Measurements from ENCODE around the gene NRXN2. TPM values are rescaled to one million over a fixed set of nuclear protein-coding genes. Genes with fewer than 3 reads are reported as not detected.

Gene NRXN2
- total RNA-seq, 1 donor from 2014 or later, result 0.98 TPM

GRCh38 chr11:64613648-64614047, 109.3 kb downstream of the NRXN2 start:
- ATAC-seq (no peak), DNase-seq (ENCODE audit: low spot score) (no peak)

GRCh38 chr11:64611869-64612646, 110.9 kb downstream of the NRXN2 start:
- DNase-seq (ENCODE audit: low spot score), result no peak
- ATAC-seq, result peak; percentile 27

DNA sequence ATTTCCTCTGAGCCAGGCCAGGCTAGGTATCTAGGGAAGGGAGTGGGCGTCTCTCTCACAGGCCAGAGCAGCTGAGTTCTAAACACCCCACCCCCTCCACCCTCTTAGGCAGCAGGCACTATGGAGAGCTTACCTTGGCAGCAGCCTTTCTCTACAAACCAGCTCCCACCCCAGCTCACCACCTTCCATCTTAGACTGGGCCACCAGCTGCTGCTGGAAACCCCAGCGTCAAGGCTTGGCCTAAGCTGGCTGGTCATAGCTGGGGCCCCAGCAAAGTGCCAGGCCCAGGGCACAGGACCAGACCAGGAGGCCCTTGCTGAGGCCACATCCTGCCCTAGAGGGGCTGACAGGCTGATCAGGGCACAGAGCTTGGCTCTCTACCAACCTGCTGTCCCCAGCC, 111.8 kb downstream of the NRXN2 start:
- DNase-seq (ENCODE audit: low spot score), result no peak
- ATAC-seq, result no peak

DNA sequence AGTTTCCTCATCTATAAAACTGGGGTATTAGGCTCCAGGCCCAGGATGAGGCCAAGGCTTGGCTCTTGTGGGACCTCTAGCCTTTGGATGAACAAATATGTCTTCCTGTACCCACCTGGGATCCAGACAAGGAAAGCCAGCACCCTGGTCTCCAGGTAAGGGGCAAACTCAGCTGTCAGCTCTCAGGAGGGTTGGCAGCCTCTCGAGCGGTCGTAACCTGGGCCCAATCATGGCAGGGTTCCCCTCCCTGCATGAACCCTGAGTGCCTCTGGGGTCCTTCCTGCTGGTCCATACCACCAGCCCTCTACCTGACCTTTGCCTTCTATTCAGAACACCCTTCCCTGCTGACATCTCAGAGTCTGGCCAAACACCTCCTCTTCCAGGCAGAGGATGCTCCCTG, 112.4 kb downstream of the NRXN2 start:
- no peak for DNase-seq (ENCODE audit: low spot score)

DNA sequence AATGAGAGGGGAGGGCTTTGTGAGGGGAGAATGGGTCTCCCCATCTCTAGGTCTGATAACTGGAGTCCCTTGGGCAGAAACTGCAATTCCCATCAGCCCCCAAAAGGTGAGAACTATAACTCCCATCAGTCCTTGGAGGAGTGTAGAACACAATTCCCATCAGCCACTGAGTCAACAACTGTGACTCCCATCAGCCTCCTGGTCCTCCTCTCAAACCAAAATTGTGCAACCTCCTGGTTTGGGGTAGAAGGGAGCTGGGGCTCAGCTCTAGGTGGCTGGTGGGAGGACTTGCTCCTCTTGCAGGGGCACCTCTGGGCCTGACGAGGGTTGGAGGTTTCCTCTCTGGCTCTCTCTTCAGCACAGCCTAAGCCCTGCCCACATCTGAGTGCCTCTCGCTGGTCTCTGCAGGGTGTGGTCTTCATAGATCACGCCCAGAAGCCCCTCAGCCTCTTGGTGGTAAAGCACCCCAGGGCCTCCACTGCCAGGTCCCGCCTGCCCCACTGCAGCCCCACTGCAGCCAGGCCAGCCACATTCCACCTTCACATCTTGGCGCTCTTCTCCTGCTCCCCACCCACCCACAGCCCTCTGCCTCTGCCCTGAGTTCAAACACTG, 113.5 kb downstream of the NRXN2 start:
- no peak for ATAC-seq

More for the DNA sequence above, 112.4 kb downstream of the NRXN2 start:
- no peak for ATAC-seq

GRCh38 chr11:64608636-64609035, 114.4 kb downstream of the NRXN2 start:
- no peak for DNase-seq (ENCODE audit: low spot score)
- ATAC-seq, result no peak

More for the DNA sequence above, 113.5 kb downstream of the NRXN2 start:
- no peak for DNase-seq (ENCODE audit: low spot score)

DNA sequence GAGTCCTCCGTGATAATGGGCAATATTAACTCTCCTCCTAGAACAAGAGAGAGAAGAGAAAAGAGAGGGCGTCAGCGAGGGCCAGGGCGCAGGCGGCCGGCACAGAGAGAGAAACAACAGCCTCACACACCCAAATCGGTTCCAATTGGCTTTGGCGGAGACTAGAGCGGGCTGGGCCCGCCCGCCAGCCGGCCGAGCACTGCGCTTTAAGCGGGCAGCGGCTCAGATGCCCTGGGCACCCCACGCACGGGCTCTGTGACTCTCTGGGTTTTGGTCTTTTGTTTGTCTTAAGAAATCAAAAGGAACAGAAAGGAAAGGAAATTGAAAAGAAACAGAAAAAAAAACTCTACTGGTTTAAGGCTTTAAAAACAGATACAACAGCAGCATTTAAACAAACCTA, 115.0 kb downstream of the NRXN2 start:
- peak; percentile 54 for ATAC-seq
- DNase-seq (ENCODE audit: low spot score), result no peak

GRCh38 chr11:64607381-64607985, 115.5 kb downstream of the NRXN2 start:
- DNase-seq (ENCODE audit: low spot score) (no peak), ATAC-seq (no peak)

GRCh38 chr11:64606796-64607380, 116.1 kb downstream of the NRXN2 start:
- ATAC-seq, result no peak
- no peak for DNase-seq (ENCODE audit: low spot score)

- DNase-seq (ENCODE audit: low spot score) (no peak), ATAC-seq (no peak)
Observed at GRCh38 chr11:64605656-64606585, 117.1 kb downstream of the NRXN2 start.

DNA sequence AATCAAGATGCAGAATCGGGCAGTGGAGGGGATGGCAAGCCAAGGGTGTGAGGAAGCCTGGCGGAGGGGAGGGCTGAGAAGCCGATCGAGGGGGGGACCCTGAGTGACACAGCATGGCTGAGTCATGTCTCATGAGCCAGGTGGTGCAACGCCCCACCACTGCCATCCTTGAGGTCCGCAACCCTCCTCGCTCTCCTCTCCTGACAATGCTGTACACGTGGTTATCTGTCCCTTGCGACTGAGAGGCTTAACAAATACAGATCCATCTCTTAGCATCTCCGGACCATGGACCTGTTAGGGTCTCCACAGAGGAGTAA, 117.8 kb downstream of the NRXN2 start:
- ATAC-seq (no peak), DNase-seq (ENCODE audit: low spot score) (no peak)

DNA sequence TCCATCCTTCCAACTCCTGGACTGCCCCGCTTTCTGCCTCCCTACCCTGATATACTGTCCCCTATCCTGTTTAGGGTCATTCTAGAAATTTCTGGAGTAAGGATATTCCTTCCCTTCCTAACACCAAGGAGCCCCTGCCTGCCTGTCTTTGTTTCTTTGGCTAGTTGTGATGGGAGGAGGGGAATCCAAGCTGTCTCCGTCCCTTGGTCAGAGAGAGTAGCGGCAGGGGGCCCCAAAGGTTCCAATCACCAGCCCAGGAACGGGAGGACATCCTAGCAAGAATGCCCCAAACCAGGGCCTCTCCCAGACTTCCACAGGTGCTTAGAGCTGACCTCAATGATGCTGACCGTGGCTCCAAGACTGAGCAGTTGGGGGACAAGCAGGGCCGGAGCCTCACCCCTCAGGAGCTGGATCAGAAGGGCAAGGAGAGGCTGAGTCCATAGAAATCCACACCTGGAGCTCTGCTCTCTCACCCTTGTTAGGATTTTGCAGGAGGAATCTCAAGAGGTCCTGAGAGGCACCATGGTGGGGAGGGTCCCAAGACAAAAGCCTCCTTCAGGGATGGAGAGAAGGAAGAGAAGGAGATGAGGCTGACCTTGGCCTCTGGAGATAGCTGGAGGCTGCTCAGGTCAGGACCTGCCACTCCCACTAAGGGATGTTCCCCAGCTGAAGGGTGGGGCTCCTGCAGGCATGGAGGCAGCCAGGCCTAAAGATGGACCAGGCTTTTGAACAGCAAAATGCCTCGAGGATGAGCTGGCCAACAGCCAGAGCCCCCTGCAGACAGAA, 118.3 kb downstream of the NRXN2 start:
- no peak for ATAC-seq

GRCh38 chr11:64603411-64604110, 119.4 kb downstream of the NRXN2 start:
- DNase-seq (ENCODE audit: low spot score) (no peak), ATAC-seq (no peak)

More for the DNA sequence above, 118.3 kb downstream of the NRXN2 start:
- no peak for DNase-seq (ENCODE audit: low spot score)

GRCh38 chr11:64602466-64603070, 120.4 kb downstream of the NRXN2 start:
- DNase-seq (ENCODE audit: low spot score) (no peak), ATAC-seq (no peak)

DNA sequence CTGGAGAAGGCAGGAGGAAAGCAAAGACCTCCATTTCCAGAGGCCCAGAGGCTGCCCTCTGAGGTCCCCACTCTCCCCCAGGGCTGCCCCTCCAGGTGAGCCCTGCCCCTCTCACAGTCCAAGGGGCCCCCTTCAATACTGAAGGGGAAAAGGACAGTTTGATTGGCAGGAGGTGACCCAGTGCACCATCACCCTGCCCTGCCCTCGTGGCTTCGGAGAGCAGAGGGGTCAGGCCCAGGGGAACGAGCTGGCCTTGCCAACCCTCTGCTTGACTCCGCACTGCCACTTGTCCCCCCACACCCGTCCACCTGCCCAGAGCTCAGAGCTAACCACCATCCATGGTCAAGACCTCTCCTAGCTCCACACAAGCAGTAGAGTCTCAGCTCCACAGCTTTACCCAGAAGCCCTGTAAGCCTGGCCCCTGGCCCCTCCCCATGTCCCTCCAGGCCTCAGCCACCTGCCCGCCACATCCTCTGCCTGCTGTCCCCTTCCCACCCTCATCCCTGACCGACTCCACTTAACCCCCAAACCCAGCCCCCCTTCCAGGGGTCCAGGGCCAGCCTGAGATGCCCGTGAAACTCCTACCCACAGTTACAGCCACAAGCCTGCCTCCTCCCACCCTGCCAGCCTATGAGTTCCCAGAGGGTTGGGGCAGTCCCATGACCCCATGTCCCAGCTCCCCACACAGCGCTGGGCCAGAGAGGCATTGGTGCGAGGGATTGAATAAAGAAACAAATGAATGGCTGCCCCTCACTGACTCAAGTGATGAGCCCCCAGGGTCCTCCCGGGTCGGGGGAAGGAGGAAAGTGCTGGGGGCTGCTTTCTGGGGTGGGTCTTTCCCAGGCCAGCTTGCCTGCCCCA, 121.2 kb downstream of the NRXN2 start:
- DNase-seq (ENCODE audit: low spot score), result no peak

GRCh38 chr11:64600281-64600992, 122.6 kb downstream of the NRXN2 start:
- ATAC-seq (no peak), DNase-seq (ENCODE audit: low spot score) (no peak)

More for the DNA sequence above, 121.2 kb downstream of the NRXN2 start:
- ATAC-seq, result no peak

GRCh38 chr11:64599698-64600211, 123.2 kb downstream of the NRXN2 start:
- DNase-seq (ENCODE audit: low spot score), result no peak

More at GRCh38 chr11:64599698-64600211, 123.2 kb downstream of the NRXN2 start:
- no peak for ATAC-seq

Measured in left lobe of liver (tissue), 2 donors.